ENCODE results near the gene STXBP2. TPM values are rescaled to one million over a fixed set of nuclear protein-coding genes. Genes with fewer than 3 reads are reported as not detected.
"Not testable (repeated sequence)": the region's sequence is repeated elsewhere in the genome, so short reads cannot be mapped to it uniquely, and the experiment has no call there.

Gene STXBP2
- polyA plus RNA-seq, 4 donors: 11.6 to 84.1 (median 63.4) TPM

DNA sequence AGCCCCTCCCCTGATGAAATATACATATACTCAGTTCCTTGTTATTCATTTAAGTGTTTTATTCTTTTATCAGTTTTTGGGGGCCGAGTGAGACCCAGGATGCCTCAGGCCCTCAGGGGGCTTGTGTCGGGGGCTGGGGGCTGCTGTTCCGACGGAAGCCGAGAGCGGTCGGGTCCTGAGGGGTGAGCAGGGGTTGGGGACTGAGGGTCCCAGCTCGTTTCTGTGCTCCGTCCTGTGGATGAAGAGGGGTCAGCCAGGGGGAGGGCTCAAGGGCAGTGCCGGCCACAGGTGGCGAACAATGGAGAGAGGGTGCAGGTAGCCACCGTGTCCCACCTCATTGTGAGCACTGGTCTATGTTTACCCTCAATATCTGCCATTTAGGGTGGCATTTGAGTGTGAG, 5.3 kb upstream of the STXBP2 start:
- DNase-seq (ENCODE audit: low read depth in 4 of 4, low spot score in 3 of 4): no peak

DNA sequence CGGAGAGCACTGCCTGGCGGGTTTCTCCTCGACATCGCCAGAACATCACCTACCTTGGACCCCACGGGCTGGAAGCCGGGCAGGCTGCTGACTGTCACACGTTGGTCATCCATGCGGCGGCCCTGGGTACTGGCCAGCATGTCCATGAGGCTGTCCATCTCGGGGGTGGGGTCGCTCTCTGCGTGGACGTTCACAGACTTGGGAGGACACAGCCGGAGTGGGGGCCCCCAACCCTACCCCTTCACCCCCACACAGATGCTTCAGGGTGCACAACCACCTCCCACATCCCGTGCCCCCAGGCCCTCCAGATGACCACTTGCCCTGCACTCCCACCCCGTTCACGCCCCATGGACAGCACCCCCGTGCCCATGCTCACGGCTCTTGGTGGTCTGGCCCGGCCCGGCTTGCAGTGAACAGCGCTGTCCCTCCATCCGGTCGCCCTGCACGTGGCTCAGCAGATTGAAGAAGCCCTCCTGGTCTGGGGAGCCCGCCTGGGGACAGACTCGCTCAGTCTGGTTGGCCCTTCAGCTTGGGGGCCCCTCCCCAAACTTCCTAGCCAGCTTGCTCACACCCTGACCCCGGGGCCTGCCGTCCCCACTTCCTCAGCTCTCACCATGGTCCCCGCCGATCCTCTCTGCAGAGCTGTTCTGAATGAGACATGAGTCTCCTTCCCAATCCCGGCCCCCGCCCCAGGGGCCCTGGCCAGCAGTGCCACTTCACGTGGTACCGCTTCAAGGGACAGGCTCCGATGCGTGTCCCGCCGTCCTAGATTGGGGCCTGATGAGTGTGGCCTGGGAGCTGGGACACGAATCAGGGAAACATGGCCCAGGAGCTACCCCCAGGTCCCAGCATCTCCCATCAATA, 4.3 kb upstream of the STXBP2 start:
- no peak for DNase-seq (ENCODE audit: low read depth in 4 of 4, low spot score in 3 of 4)

GRCh38 chr19:7633698-7634097, 3.2 kb upstream of the STXBP2 start, which contains the start of gene PCP2:
Gene PCP2, minus strand, starts transcription at chr19:7633719. Its CDS starts 262 bp downstream, at chr19:7633457.
- DNase-seq (ENCODE audit: low read depth in 4 of 4, low spot score in 3 of 4): no peak

DNA sequence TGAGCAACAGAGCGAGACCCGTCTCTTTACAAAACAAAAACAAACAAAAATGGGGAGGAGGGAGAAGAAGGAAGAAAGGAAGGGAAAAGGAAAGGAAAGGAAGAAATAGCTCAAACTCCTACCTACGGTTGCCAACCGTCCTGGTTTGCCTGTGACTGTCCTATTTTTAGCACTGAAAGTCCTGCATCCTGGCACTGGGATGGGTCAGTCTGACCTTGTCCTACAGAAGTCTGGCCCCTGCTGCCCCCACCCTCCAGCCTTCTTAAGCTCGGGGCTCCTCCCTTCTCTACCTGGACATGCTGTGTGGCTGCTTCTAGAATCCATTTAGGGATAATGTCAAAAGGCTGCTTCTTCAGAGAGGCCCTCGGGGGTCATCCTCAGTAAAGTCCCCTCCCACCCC, 1.2 kb upstream of the STXBP2 start:
- DNase-seq (ENCODE audit: low read depth in 4 of 4, low spot score in 3 of 4): no peak

DNA sequence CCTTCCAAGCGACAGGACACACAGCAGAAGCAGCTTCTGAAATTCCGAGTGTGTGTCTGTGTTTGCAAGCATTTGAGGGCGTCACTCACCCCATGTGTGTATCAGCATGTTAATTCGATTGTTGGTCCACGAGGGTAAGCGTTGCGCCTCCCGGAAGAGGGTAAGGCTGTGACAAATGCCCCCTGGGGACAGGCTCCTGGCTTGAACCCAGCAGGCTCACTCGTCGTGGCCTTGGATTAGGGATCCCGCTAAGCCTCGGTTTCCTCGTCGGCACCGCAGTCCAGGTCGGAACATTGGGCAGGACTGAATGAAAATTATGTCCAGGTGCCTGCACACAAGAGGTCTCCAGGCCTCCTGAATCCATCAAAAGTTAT, 606 bp upstream of the STXBP2 start:
- DNase-seq (ENCODE audit: low read depth in 4 of 4, low spot score in 3 of 4): no peak

DNA sequence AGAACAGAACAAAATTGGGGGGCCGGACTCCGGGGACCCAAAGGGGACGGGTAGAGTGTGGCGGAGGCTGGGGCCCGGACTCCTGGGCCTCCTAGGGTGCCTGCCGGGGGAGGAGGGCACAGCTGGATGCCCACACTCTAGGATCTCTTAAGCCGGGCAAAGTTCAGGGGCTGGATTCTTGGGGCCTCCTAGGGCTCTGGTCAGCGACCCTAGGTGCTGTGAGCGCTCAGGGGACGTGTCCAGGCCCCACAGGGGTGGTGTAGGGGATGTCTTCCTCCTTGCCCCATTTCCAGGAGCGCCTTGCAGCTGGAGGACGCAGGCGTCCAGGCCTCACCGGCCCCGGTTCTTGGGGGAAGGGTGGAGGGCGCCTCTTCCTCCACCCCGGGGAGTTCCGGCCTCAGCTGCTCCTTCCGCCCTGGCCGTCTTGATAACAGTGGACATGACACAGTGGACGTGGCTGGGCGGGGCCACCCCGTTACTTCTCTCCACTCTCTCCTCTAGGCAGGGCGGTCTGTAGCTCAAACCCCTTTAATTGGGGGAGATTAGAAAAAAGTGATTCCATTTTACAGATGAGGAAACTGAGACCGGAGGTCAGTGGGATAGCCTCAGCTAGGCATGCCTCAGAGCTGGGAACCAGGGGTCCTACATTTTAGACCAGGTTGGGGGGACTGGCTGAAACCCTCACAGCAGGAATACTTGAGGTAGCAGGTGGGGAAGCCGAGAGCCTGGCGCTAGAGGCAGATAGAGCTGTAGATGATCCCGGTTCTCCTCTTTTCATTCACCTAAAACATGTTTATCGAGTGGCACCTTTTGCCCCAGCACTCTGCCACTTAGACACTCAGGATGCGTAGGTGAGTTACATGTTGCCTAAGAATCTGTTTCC, 705 bp downstream of the STXBP2 start:
- no peak for DNase-seq (ENCODE audit: low read depth in 4 of 4, low spot score in 3 of 4)

- no peak for DNase-seq (ENCODE audit: low read depth in 4 of 4, low spot score in 3 of 4)
These were observed 2.0 kb downstream of the STXBP2 start for GRCh38 chr19:7638802-7639465.

DNA sequence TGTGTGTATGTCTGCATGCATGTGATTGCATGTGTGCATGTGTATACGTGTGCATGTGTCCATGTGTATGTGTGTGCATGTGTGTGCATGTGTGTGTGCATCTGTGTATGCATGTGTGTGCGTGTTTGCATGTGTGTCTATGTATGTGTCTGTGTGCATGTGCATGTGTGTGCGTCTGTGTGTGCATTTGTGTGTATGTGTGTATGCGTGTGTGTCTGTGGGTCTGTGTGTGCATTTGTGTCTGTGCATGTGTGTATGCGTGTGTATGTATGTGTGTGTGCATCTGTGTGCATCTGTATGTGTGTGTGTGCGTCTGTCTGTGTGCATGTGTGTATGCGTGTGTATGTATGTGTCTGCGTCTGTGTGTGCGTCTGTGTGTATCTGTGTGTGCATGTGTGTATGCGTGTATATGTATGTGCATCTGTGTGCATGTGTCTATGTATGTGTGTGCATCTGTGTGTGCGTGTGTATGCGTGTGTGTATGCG, 3.0 kb downstream of the STXBP2 start:
- no peak for DNase-seq (ENCODE audit: low read depth in 4 of 4, low spot score in 3 of 4)

DNA sequence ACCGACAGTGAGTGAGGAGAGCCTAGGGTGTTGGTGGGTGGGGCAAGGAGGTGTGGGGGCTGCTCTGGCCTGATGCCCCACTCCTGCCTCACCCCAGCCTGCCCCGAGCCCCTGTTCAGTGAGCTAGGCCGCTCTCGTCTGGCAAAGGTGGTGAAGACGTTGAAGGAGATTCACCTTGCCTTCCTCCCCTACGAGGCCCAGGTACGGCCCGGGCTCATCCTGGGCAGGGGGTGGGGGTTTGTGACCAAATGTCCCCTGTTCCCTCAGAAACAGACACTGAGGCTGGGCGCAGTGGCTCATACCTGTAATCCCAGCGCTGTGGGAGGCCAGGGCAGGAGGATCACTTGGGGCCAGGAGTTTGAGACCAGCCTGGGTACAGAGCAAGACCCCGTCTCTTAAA, 3.9 kb downstream of the STXBP2 start:
- DNase-seq (ENCODE audit: low read depth in 4 of 4, low spot score in 3 of 4): no peak

- DNase-seq (ENCODE audit: low read depth in 4 of 4, low spot score in 3 of 4): no peak
These were observed 4.7 kb downstream of the STXBP2 start for GRCh38 chr19:7641290-7642276.

- no peak for DNase-seq (ENCODE audit: low read depth in 4 of 4, low spot score in 3 of 4)
These were observed 5.6 kb downstream of the STXBP2 start for GRCh38 chr19:7642295-7643030.

GRCh38 chr19:7643031-7643415, 6.1 kb downstream of the STXBP2 start:
- no peak for DNase-seq (ENCODE audit: low read depth in 4 of 4, low spot score in 3 of 4)

DNA sequence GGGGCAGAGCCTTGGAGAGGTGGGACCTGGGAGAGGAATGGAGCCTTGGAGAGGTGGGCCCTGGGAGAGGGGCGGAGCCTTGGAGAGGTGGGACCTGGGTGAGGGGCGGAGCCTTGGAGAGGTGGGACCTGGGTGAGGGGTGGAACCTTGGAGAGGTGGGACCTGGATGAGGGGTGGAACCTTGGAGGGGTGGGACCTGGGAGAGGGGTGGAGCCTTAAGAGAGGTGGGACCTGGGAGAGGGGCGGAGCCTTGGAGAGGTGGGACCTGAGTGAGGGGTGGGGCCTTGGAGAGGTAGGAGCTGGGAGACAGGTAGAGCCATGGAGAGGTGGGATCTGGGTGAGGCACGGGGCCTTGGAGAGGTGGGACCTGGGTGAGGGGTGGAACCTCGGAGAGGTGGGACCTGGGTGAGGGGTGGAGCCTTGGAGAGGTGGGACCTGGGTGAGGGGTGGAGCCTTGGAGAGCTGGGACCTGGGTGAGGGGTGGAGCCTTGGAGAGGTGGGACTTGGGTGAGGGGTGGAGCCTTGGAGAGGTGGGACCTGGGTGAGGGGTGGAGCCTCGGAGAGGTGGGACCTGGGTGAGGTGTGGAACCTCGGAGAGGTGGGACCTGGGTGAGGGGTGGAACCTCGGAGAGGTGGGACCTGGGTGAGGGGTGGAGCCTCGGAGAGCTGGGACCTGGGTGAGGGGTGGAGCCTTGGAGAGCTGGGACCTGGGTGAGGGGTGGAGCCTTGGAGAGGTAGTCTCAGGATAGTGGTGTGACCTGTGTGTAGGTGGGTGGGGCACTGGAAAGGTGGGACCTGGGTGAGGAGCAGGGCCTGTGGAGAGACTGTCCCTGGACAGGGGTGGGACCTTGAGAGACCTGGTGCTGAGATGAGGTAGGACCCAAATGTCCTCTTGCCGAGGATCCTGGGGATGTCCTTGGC, 7.0 kb downstream of the STXBP2 start:
- DNase-seq (ENCODE audit: low read depth in 4 of 4, low spot score in 3 of 4): not testable (repeated sequence)

DNA sequence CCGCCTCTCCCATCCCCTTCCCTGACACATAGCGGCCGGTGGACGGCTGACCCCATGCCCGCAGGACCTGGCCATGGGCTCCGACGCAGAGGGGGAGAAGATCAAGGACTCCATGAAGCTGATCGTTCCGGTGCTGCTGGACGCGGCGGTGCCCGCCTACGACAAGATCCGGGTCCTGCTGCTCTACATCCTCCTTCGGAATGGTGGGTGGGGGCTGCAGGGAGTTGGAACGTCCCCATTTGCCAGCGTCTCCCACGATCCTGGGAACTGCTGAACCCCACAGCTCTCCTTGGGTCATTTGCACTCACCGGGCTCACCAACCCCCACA, 7.6 kb downstream of the STXBP2 start:
- no peak for DNase-seq (ENCODE audit: low read depth in 4 of 4, low spot score in 3 of 4)

GRCh38 chr19:7645163-7645562, 8.3 kb downstream of the STXBP2 start:
- DNase-seq (ENCODE audit: low read depth in 4 of 4, low spot score in 3 of 4): no peak

DNA sequence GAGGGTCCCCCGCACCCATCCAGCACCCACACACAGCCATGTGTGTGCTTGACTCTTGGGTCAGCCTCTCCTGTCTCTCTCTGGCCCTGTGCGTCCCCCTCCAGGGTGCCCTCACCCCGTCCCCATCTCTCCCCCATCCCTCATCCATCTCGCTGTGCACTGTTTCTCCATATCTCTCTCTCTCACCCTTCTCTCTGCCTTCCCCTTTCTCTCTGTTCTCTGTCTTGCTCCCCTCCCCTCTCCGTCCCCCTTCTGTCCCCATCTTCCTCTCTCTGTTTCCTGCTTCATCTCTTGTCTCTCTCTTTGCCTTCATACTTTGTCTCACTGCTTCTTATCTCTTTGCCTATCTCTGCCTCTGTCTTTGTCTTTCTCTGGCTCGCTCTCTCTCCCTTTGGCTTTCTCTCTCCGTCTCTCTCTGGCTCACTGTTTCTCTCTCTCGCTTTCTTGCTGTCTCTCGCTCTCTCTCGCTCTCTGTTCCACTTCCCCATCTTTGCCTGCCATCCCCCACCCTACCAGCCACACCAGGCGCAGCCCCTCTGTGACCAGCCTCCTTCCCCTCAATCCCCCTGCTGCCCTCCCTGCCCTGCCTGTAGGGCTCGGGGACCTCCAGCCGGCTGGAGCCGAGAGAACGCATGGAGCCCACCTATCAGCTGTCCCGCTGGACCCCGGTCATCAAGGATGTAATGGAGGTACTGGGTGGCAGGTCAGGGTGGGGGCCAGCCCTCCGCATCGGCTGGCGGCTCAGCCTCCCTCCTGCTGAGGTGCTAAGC, 8.9 kb downstream of the STXBP2 start:
- DNase-seq (ENCODE audit: low read depth in 4 of 4, low spot score in 3 of 4): no peak

DNA sequence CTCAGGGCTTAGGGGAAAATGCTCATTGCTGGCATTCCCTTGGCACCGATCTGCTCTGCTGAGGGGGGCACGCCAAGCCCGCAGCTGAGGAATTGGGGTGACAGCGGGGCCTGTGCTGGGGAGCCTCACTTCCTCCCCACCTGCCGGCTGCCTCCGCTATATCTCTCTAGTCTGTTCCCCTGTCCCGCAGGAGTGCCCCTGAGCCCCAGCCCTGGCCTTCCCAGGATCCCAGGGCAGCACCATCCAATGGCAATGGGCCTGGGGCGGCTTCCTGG, 9.5 kb downstream of the STXBP2 start:
- no peak for DNase-seq (ENCODE audit: low read depth in 4 of 4, low spot score in 3 of 4)

DNA sequence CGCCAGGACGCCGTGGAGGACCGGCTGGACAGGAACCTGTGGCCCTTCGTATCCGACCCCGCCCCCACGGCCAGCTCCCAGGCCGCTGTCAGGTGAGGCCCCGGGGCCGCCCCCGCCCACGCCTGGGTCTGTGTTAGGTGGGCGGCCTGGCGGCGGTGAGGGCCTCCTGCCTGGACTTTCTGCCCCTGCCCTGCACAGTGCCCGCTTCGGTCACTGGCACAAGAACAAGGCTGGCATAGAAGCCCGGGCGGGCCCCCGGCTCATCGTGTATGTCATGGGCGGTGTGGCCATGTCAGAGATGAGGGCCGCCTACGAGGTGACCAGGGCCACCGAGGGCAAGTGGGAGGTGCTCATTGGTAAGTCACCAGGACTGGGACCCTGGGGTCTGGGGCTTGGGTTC, 10.2 kb downstream of the STXBP2 start:
- no peak for DNase-seq (ENCODE audit: low read depth in 4 of 4, low spot score in 3 of 4)
